GM20000 (cell line): ENCODE data around the gene SRSF4.
"Not testable (repeated sequence)": the region's sequence is repeated elsewhere in the genome, so short reads cannot be mapped to it uniquely, and the experiment has no call there.

Source experiments
- DNase-seq: peaks from one replicate; pipeline ENCODE4 v3.0.0; 2012; ENCODE audit warnings: low spot score
- TF ChIP-seq, protein P1 (sequence below): IDR thresholded peaks from 2 replicates; pipeline ENCODE4 v1.5.1; 2012; ENCODE audit warnings: mild to moderate bottlenecking, control low read depth; ENCODE audit errors: extremely low read depth, missing control alignments

SRSF4 gene

DNA sequence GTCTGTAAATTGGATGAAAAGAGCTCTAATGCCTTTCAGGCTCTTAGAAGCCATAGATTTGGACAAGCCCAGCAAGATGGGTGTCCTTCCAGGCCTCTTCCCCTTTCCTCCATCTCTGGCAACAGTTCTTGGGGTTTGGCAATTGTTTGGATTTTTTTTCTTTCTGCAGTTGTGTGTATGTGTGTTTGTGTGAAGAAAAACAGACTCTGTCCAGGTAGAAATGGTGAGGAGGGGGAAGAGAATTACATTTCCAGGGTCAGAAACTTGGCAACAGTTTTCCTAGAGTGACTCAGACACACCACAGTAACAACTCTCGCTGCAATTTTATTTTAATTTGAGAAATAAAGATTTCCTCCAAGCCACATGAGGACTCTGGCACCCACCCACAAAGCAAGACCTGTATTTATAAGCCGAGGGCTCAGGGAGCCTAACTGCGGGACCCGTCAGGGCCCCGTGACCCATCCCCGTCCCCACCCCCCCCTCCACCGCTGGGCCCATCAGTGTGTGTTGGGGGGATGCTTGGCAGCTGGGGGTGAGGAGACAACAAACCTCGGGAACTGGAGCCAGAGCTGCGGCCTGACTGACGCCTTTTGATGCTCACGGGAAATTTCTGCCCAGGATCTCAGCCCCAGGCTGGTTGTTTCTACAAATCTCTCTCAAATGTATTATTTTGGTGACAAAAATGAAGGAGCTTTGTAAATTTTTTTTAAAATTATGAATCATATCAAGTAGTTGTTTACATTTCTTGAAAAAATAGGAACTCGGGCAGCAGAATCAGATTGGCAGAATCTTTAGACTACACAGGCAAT is 62.4 kb downstream of the SRSF4 start:
- no peak for DNase-seq
- TF ChIP-seq, protein P1, sequence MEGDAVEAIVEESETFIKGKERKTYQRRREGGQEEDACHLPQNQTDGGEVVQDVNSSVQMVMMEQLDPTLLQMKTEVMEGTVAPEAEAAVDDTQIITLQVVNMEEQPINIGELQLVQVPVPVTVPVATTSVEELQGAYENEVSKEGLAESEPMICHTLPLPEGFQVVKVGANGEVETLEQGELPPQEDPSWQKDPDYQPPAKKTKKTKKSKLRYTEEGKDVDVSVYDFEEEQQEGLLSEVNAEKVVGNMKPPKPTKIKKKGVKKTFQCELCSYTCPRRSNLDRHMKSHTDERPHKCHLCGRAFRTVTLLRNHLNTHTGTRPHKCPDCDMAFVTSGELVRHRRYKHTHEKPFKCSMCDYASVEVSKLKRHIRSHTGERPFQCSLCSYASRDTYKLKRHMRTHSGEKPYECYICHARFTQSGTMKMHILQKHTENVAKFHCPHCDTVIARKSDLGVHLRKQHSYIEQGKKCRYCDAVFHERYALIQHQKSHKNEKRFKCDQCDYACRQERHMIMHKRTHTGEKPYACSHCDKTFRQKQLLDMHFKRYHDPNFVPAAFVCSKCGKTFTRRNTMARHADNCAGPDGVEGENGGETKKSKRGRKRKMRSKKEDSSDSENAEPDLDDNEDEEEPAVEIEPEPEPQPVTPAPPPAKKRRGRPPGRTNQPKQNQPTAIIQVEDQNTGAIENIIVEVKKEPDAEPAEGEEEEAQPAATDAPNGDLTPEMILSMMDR, result no peak

DNA sequence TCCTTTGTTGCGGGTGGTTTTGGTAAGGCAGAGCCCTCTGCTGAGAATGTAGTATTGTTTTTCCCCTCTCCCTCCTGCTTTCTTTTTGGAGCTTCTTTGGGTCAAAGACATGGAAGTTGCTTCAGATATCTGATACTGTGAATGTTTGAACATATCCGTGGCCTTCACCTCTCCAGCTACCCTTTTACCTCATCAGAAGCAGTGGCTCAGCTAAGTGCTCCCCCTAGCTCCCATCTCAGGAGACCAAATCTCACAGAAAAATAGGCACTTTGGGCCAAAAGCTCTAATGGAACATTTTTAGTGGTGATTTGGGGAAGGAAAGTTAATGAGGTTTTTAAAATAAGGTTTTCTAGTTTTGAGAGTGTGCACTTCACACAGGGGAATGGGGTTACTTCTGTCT is 64.3 kb downstream of the SRSF4 start:
- TF ChIP-seq, protein P1, result no peak
- no peak for DNase-seq

DNA sequence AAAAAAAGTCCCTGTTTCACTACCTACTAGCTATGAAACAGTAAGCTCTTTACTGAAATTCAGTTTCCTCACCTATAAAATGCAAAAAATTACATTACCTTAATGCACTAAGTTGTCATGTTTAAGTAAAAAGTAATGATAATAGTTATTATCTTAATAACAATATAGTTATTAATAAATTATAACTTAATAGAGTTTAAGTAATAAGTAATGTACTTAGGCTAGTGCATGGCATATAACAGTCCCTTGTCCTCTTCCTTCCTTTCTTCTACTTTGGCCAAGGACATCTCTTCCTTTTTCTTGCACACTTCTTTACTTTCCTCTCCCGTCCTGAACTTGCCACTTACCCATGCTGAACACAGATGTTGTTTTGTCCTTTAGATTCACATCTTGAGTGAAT is 67.0 kb downstream of the SRSF4 start:
- no peak for DNase-seq
- TF ChIP-seq, protein P1, result no peak

DNA sequence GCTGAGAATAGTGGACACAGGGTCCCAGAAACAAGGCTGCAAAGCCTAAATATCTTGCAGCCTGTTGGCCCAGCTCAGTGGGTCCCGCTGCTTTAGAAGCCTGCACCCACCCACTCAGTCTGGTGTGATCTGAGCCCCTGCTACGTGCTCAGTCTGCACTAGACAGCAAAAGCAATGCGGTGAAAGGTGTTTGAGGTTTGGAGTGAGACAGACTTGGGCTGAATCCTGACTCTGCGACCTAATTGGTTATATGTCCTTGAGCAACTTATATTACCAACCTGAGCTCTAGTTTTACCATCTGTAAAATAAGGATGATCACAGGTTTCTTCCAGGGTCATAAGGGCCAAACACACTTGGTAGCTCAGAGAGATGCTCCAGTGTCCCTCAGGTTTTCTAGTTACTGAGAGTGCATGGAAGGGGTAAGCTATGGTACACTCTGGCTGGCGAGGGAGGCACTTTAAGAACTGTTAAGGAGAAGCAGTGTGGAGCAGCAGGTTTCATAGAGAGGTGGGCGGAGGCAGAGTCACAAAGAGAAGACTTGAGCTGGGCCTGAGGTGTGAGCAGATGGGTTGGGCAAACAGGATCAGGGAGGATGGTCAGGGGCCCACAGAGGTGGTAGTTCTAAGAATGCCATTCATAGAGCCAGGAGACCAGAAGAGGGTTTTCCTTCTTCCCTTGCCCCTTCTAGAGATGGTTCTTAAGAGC is 68.1 kb downstream of the SRSF4 start:
- no peak for DNase-seq
- TF ChIP-seq, protein P1, result no peak

DNA sequence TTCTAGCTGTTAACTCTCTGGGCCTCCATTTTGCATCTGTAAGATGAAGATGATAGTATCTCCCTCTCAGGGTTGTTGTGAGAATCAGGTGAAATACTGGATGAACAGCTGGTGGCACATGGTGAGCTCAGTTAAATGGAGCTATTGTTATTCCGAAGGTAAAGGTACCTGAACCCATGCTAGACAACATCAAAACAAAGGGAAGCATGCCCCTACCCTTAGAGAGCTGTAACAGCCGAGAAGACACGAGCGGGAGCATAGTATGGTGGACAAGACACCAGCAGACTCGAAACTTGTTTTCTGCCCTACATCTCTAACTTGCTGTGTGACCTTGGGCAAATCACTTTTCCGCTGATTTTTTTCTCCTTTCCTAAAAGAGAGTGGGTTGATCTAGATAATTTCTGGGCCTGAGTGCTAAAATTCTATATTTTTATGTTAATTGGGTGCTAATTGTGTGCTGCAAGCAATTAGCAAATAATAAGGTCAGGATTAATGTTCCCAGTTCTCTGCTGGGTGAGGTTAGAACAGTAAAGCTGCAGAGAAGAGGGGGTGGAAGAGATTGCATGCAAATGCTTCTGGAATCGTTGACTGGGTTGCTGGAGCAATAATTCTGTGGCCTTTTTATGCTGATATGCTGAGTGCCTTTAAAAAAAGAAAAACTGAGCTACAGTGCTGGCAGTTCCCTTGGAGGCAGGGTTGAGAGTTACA is 68.8 kb downstream of the SRSF4 start:
- DNase-seq, result no peak
- TF ChIP-seq, protein P1, result no peak

DNA sequence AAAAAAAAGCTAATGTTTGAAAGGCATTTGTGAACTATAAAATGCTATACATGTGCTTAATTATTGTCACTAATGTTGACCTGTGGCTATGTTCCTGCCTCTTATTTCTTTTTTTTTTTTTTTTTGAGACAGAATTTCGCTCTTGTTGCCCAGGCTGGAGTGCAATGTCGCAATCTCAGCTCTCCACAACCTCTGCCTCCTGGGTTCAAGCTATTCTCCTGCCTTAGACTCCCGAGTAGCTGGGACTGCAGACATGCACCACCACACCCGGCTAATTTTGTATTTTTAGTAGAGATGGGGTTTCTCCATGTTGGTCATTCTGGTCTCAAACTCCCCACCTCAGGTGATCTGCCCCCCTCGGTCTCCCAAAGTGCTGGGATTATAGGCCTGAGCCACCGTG is 73.7 kb downstream of the SRSF4 start:
- not testable (repeated sequence) for DNase-seq

DNA sequence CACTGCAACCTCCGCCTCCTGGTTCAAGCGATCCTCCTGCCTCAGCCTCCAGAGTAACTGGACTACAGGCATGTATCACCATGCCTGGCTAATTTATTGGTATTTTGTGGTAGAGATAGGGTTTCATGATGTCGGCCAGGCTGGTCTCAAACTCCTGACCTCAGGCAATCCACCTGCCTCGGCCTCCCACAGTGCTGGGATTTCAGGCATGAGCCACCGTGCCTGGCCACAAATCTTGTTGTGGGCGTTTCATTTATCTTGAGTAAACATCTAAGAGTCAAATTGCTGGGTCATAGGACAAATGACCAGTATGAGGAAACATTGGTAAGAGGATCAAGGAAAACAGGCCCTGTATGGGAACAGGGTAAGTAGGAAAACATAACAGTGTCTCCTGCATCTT is 75.9 kb downstream of the SRSF4 start:
- TF ChIP-seq, protein P1, result no peak
- DNase-seq, result no peak
